ENCODE results near the gene PRRT2. TPM values are rescaled to one million over a fixed set of nuclear protein-coding genes. Genes with fewer than 3 reads are reported as not detected.

PRRT2 gene
- total RNA-seq, 4 donors from 2014 or later = 1.4 to 6.0 (median 1.9) TPM; not detected in 1

DNA sequence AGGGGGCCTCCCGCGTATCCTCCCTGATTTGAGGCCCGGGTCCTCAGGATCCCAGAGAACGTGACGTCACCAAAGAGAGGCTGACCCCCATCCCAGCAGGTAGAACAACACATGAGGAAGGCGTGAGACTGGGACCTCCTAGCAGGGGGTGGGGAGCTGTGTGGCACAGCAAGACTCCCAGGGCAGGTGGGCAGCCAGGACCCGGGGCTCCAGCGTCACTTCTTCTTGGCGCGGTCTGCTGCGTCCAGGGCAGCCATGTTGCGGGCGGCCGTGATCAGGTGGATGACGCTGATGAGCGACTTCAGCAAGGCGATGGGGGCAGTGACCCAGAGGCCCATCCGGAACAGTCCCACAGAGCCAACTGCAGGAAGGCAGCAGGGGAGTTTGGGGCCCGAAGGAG, 47.0 kb downstream of the PRRT2 start:
- H3K27ac ChIP-seq = no peak overlapping the region

DNA sequence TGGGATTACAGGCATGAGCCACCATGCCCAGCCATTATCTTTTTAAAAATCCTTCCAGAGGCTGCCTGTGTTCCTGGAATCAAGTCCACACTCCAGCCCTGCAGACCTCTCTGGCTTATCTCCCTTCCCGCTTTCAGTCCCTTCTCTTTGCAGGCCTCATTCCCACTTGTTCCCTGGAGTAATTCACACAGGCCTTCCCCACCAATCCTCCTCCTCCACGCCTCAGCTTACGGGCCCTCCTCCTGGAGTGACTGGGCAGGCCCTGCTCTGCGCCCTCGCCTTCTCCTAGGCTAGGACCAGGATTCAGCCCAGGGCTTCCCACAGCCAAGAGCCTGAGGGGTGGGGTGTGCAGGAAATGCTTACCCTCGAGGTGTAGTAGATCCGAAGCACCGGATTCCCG, 48.2 kb downstream of the PRRT2 start:
- no peaks in the 10 kb centered on the region for H3K27me3 ChIP-seq
- no peak overlapping the region for H3K27ac ChIP-seq
- no peaks in the 10 kb centered on the region for H3K9me3 ChIP-seq
- no peak overlapping the region for H3K4me3 ChIP-seq
- peaks cover 10 to 24% (median 18%) of the 10 kb centered on the region in 4 donors for H3K4me1 ChIP-seq
- DNase-seq = no peak
- H3K36me3 ChIP-seq = peaks cover 0 to 24% (median 10%) of the 10 kb centered on the region in 4 donors
- WGBS, 2 donors (ENCODE audit: low coverage in 1 of 2) = 92 to 100% methylated on average over 1 to 9 of the region's 9 CpGs
- TF ChIP-seq POLR2A (IDR thresholded peaks at IDR 0.05) = no peak
- TF ChIP-seq, protein P1, sequence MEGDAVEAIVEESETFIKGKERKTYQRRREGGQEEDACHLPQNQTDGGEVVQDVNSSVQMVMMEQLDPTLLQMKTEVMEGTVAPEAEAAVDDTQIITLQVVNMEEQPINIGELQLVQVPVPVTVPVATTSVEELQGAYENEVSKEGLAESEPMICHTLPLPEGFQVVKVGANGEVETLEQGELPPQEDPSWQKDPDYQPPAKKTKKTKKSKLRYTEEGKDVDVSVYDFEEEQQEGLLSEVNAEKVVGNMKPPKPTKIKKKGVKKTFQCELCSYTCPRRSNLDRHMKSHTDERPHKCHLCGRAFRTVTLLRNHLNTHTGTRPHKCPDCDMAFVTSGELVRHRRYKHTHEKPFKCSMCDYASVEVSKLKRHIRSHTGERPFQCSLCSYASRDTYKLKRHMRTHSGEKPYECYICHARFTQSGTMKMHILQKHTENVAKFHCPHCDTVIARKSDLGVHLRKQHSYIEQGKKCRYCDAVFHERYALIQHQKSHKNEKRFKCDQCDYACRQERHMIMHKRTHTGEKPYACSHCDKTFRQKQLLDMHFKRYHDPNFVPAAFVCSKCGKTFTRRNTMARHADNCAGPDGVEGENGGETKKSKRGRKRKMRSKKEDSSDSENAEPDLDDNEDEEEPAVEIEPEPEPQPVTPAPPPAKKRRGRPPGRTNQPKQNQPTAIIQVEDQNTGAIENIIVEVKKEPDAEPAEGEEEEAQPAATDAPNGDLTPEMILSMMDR (IDR thresholded peaks at IDR 0.05) = no peak
- no peak for TF ChIP-seq POLR2AphosphoS5 (IDR thresholded peaks at IDR 0.05)
- TF ChIP-seq EP300 (IDR thresholded peaks at IDR 0.05; ENCODE audit: low read depth) = no peak
- intact Hi-C loops (cut with DNase I; ENCODE audit: low total_unique reads) (no loop called here), in situ Hi-C loops (cut with MboI; ENCODE audit: low pct_ligation_motif_present in 1 of 4, low pct_unique_long_range_greater_than_20kb in 1 of 4, low sequenced_read_pairs in 3 of 4) (loop anchor here in 2 of 4 donors (25.0 kb wide), 1 partner anchor 152 kb away; the partner anchor contains the start of genes C16orf92 (in 2 of the 2) and DOC2A (in 2 of the 2))

More for the DNA sequence above, 47.0 kb downstream of the PRRT2 start:
- TF ChIP-seq POLR2AphosphoS5 (IDR thresholded peaks at IDR 0.05) (no peak), POLR2A (IDR thresholded peaks at IDR 0.05) (no peak), EP300 (IDR thresholded peaks at IDR 0.05; ENCODE audit: low read depth) (no peak)
- TF ChIP-seq, protein P1 (IDR thresholded peaks at IDR 0.05) = no peak
- intact Hi-C loops (cut with DNase I; ENCODE audit: low total_unique reads) (loop anchor here (10.0 kb wide), 1 partner anchor 154 kb away; no protein-coding TSS in a partner anchor), in situ Hi-C loops (cut with MboI; ENCODE audit: low pct_ligation_motif_present in 1 of 4, low pct_unique_long_range_greater_than_20kb in 1 of 4, low sequenced_read_pairs in 3 of 4) (loop anchor here in 2 of 4 donors (25.0 kb wide), 1 partner anchor 153 kb away; the partner anchor contains the start of genes C16orf92 (in 2 of the 2) and DOC2A (in 2 of the 2))
- Histone ChIP-seq H3K4me1 (peaks cover 10 to 24% (median 18%) of the 10 kb centered on the region in 4 donors), H3K36me3 (peaks cover 0 to 24% (median 10%) of the 10 kb centered on the region in 4 donors), H3K27me3 (no peaks in the 10 kb centered on the region), H3K9me3 (no peaks in the 10 kb centered on the region), H3K4me3 (no peak overlapping the region)
- DNase-seq = no peak
- 95% methylated on average over 19 of the region's 19 CpGs; no CpG with 5 or more reads in 1 of the 2 donors for WGBS, 2 donors (ENCODE audit: low coverage in 1 of 2)

DNA sequence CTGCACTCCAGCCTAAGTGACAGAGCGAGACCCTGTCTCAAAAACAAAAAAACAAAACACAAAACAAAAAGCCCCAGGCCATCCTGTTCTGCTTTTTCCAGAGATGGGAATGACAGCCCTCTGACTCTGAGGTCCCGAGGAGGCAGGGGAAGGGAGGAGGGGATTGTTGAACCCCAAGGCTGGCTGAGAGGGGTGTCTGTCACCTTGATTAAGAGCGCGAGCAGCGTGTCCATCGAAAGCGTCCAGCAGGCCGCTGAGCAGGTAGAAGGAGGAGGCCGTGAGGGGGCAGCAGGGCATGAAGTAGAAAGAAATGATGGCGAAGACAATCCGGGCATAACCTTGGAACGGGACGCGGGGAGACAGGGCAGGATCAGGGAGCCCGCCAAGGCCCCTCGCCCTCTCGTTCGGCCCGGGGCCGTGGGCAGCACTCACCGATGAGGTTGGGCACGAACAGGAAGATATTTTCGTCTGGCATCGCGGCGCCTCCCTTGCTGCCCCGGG, 50.4 kb downstream of the PRRT2 start:
- 1% methylated on average over 13 to 27 of the region's 27 CpGs for WGBS, 2 donors (ENCODE audit: low coverage in 1 of 2)
- H3K4me1 ChIP-seq = peaks cover 10 to 24% (median 18%) of the 10 kb centered on the region in 4 donors
- peak; percentile 41 for DNase-seq
- H3K36me3 ChIP-seq = peaks cover 0 to 24% (median 10%) of the 10 kb centered on the region in 4 donors
- in situ Hi-C loops (cut with MboI; ENCODE audit: low pct_ligation_motif_present in 1 of 4, low pct_unique_long_range_greater_than_20kb in 1 of 4, low sequenced_read_pairs in 3 of 4) (loop anchor here in 2 of 4 donors (25.0 kb wide), 1 partner anchor 150 kb away; the partner anchor contains the start of genes C16orf92 (in 2 of the 2) and DOC2A (in 2 of the 2)), intact Hi-C loops (cut with DNase I; ENCODE audit: low total_unique reads) (no loop called here)
- peak overlapping the region; percentile 90 to 95 (median 91) for H3K4me3 ChIP-seq
- no peaks in the 10 kb centered on the region for H3K27me3 ChIP-seq
- H3K9me3 ChIP-seq = no peaks in the 10 kb centered on the region
- TF ChIP-seq, protein P1 (IDR thresholded peaks at IDR 0.05) = peak in 2 of 5 experiments; percentile 7 to 16
- TF ChIP-seq EP300 (IDR thresholded peaks at IDR 0.05; ENCODE audit: low read depth) = no peak
- peak overlapping the region; percentile 89 to 96 (median 94) for H3K27ac ChIP-seq

DNA sequence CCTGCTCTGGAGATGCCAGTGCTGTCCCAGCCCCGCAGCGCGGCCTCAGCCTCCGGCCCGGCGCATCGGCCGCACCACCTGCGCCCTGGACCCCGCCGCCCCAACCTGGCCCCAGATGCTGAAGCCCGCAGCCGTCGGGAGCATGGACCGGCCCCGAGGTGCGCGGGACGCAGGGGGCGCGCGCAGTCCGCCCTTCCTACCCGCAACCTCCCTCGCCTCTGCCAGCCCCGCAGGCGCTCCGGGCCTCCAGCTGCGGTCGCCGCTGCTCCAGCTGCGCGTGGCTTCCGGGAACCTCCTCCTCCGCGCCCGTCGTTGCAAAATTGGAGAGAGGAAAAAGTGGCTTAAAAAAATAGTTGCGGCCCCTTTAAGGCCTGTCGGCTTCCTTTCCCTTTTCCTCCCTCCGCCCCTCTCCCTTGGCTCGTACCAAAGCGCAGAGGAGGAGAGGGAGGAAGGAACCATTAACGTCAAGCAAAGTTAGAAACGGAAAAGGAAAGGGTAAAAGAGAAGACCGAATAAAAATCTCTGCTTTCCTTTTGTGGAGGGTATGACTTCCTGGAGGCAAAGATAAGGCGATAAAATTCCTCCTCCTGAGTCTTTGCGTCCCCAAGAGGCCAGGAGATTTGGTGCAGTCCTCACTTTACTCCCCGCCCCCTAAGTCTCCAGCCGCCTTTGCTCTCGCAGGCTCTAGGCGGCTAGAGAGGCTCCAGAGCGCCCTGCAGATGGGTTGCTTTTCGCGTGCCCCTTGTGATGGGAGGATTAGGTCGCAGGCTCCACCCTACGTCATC, 51.1 kb downstream of the PRRT2 start, which contains the start of gene CDIPT:
Gene CDIPT (minus strand): TSS at position 343 of the 785 bp plus-strand sequence. CDS start 369 bp downstream, outside the sequence.
- H3K4me1 ChIP-seq = peaks cover 10 to 24% (median 18%) of the 10 kb centered on the region in 4 donors
- DNase-seq = peak; percentile 95
- peak within 1 kb of the TSS; percentile 89 to 96 (median 94) for H3K27ac ChIP-seq
- no peaks in the 10 kb centered on the region for H3K27me3 ChIP-seq
- TF ChIP-seq EP300 (IDR thresholded peaks at IDR 0.05; ENCODE audit: low read depth) (no peak), POLR2AphosphoS5 (IDR thresholded peaks at IDR 0.05) (peak; percentile 11 to 82 (median 53)), POLR2A (IDR thresholded peaks at IDR 0.05) (peak; percentile 52)
- TF ChIP-seq, protein P1 (IDR thresholded peaks at IDR 0.05) = peak; percentile 42 to 92 (median 47)
- intact Hi-C loops (cut with DNase I; ENCODE audit: low total_unique reads) (no loop called here), in situ Hi-C loops (cut with MboI; ENCODE audit: low pct_ligation_motif_present in 1 of 4, low pct_unique_long_range_greater_than_20kb in 1 of 4, low sequenced_read_pairs in 3 of 4) (loop anchor here in 2 of 4 donors (25.0 kb wide), 1 partner anchor 149 kb away; the partner anchor contains the start of genes C16orf92 (in 2 of the 2) and DOC2A (in 2 of the 2))
- WGBS, 2 donors (ENCODE audit: low coverage in 1 of 2) = 0 to 2% methylated on average over 8 to 57 of the region's 57 CpGs
- peaks cover 0 to 24% (median 10%) of the 10 kb centered on the region in 4 donors for H3K36me3 ChIP-seq
- H3K9me3 ChIP-seq = no peaks in the 10 kb centered on the region
- H3K4me3 ChIP-seq = peak within 1 kb of the TSS; percentile 90 to 95 (median 91)

Data from transverse colon (tissue), 4 donors.